ENCODE results near the gene EDRF1.

EDRF1 gene

DNA sequence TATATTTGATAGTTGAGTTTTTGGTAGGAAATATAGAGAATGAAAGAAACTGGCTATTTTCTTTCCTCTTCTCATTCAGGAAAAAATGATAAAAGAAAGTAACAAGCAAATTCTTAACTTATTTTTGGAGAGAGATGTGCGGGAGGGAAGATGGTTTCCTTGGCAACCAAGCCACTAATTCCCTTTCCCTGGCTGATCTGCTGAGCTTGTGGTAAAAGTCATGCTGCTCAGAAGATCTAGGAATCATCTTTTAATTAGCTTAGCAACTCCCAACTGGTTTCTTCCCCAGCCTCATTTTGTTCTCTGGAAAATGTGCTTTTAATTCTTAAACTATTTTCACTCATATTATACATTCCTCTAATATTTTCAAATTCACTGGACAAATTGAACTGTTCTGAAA lies 91.7 kb downstream of the EDRF1 start:
- no peak for DNase-seq (ENCODE audit: extremely low read depth, insufficient read length)
- Histone ChIP-seq H3K36me3 (ENCODE audit: control insufficient read depth, insufficient read depth, low read length) (peaks cover 12% of the 10 kb centered on the region), H3K4me3 (replicated peaks; ENCODE audit: low read depth, low read length) (no peak overlapping the region), H3K27me3 (replicated peaks; ENCODE audit: control insufficient read depth, insufficient read depth, low read length) (no peaks in the 10 kb centered on the region)
- TF ChIP-seq, protein P1, sequence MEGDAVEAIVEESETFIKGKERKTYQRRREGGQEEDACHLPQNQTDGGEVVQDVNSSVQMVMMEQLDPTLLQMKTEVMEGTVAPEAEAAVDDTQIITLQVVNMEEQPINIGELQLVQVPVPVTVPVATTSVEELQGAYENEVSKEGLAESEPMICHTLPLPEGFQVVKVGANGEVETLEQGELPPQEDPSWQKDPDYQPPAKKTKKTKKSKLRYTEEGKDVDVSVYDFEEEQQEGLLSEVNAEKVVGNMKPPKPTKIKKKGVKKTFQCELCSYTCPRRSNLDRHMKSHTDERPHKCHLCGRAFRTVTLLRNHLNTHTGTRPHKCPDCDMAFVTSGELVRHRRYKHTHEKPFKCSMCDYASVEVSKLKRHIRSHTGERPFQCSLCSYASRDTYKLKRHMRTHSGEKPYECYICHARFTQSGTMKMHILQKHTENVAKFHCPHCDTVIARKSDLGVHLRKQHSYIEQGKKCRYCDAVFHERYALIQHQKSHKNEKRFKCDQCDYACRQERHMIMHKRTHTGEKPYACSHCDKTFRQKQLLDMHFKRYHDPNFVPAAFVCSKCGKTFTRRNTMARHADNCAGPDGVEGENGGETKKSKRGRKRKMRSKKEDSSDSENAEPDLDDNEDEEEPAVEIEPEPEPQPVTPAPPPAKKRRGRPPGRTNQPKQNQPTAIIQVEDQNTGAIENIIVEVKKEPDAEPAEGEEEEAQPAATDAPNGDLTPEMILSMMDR (IDR thresholded peaks at IDR 0.05; ENCODE audit: insufficient read depth, low read length, poor library complexity, severe bottlenecking): no peak

DNA sequence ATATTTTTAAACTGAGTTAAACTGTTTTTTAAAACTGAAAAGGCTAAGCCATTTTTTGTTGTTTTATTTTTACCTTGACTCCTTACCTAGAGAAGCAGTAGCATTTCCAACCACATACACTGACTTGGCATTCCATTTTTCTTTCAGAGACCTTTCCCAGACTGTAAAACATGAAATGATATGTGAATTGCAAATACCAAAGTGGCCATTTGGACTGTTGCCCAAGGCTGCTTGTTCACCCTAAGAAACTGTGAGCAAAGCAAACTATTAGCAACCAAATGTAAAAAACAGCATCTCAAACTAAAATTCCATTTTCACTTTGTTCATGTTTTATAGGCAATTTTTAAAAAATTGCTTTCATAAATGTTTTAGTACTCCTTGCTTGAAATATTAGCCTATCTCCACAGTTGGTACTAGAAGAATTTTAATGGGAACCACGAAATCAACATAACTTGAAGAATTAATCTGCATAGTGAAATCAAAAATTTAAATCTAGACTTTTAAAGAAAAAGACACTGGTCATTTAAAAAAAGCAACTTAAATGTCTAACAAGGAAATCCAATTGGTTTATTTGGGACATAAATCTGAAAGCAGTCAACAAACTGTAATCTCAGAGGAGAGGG lies 92.7 kb downstream of the EDRF1 start:
- Histone ChIP-seq H3K4me3 (replicated peaks; ENCODE audit: low read depth, low read length) (no peak overlapping the region), H3K36me3 (ENCODE audit: control insufficient read depth, insufficient read depth, low read length) (peaks cover 10% of the 10 kb centered on the region), H3K27me3 (replicated peaks; ENCODE audit: control insufficient read depth, insufficient read depth, low read length) (no peaks in the 10 kb centered on the region)
- TF ChIP-seq, protein P1 (IDR thresholded peaks at IDR 0.05; ENCODE audit: insufficient read depth, low read length, poor library complexity, severe bottlenecking): no peak
- DNase-seq (ENCODE audit: extremely low read depth, insufficient read length): no peak
